Chondrocyte (in vitro differentiated cells): ENCODE data around the gene CCDC91. TPM values are rescaled to one million over a fixed set of nuclear protein-coding genes. Genes with fewer than 3 reads are reported as not detected.
"Not testable (repeated sequence)": the region's sequence is repeated elsewhere in the genome, so short reads cannot be mapped to it uniquely, and the experiment has no call there.

ENCODE experiments used
- DNase-seq: peaks from one replicate; pipeline ENCODE4 v3.0.0; 2021; ENCODE audit warnings: mixed read lengths, low spot score
- H3K27ac Mint-ChIP-seq: one replicate; pipeline ENCODE4 v1.8.0; 2021; ENCODE audit warnings: mild to moderate bottlenecking, moderate library complexity, mixed read lengths; ENCODE audit not compliant: unreplicated experiment
- H3K27me3 Mint-ChIP-seq: 2 replicates; pipeline ENCODE4 v1.8.0; 2021; ENCODE audit warnings: low read depth, mixed read lengths
- H3K36me3 Mint-ChIP-seq: 2 replicates; pipeline ENCODE4 v1.8.0; 2021; ENCODE audit warnings: low read depth, mixed read lengths
- H3K4me1 Mint-ChIP-seq: 2 replicates; pipeline ENCODE4 v1.8.0; 2021; ENCODE audit warnings: low read depth, mild to moderate bottlenecking, mixed read lengths
- H3K4me3 Mint-ChIP-seq: one replicate; pipeline ENCODE4 v1.8.0; 2021; ENCODE audit warnings: mild to moderate bottlenecking, moderate library complexity, mixed read lengths; ENCODE audit not compliant: unreplicated experiment
- H3K9me3 Mint-ChIP-seq: 2 replicates; pipeline ENCODE4 v1.8.0; 2021; ENCODE audit warnings: low read depth, mixed read lengths
- total RNA-seq: library from RNA; stranded (reverse); gene quantifications from 3 replicates; pipeline ENCODE4 v1.2.1, GENCODE V29; 2021
- TF ChIP-seq, protein P1 (sequence below): fragments of 200-600 bp; sonication (generic); IDR thresholded peaks from 2 replicates; pipeline ENCODE4 v1.5.0; 2021; ENCODE audit warnings: antibody characterized with exemption, mild to moderate bottlenecking, moderate library complexity

Gene CCDC91
- total RNA-seq, 1 donor from 2014 or later, result 17.7 TPM

DNA sequence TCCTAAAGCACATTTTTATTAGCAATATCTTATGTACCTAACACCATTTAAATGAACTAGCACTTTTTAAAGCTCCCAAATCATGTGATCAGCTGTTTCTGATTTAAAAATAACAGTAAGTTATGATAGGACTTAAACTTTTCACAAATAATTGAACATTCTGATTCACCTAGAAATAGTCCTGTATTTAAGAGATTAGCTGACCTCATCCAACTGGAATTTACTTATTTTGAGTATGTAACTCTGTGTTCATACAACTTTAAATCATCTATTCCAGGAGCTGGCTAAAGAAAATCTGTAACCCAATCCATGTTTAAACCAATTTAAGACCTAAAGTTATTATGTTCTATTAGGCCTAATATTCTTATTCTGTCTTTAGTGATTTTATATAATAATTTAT lies 184.3 kb downstream of the CCDC91 start:
- TF ChIP-seq, protein P1, sequence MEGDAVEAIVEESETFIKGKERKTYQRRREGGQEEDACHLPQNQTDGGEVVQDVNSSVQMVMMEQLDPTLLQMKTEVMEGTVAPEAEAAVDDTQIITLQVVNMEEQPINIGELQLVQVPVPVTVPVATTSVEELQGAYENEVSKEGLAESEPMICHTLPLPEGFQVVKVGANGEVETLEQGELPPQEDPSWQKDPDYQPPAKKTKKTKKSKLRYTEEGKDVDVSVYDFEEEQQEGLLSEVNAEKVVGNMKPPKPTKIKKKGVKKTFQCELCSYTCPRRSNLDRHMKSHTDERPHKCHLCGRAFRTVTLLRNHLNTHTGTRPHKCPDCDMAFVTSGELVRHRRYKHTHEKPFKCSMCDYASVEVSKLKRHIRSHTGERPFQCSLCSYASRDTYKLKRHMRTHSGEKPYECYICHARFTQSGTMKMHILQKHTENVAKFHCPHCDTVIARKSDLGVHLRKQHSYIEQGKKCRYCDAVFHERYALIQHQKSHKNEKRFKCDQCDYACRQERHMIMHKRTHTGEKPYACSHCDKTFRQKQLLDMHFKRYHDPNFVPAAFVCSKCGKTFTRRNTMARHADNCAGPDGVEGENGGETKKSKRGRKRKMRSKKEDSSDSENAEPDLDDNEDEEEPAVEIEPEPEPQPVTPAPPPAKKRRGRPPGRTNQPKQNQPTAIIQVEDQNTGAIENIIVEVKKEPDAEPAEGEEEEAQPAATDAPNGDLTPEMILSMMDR, result no peak
- H3K27ac Mint-ChIP-seq, result peak overlapping the region; percentile 38
- H3K4me1 Mint-ChIP-seq, result peaks cover 14% of the 10 kb centered on the region
- DNase-seq, result no peak
- no peak overlapping the region for H3K4me3 Mint-ChIP-seq
- peaks cover 18% of the 10 kb centered on the region for H3K36me3 Mint-ChIP-seq
- H3K9me3 Mint-ChIP-seq, result peaks cover 29% of the 10 kb centered on the region
- H3K27me3 Mint-ChIP-seq, result no peaks in the 10 kb centered on the region

DNA sequence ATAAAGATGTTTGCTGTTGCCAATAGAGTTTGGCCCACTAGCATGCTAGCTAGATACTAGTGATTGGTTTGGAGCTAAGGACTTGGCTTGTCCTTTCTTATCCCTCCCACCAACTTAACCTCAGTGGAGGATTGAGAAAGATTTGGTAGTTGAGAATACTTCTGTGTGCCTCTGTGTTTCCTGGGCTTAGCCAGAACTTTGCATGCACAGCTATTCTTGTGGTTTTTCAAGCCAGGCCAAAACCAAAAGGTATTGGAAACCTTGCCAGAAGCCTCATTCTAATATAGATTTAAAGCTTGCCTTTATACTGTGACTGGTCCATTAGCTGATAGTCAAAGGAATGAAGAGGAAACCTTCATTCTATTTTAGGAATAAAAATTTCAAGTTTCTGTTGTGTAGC lies 188.5 kb downstream of the CCDC91 start:
- Mint-ChIP-seq H3K27me3 (no peaks in the 10 kb centered on the region), H3K4me3 (no peak overlapping the region), H3K9me3 (no peaks in the 10 kb centered on the region), H3K27ac (no peak overlapping the region), H3K36me3 (no peaks in the 10 kb centered on the region), H3K4me1 (peaks cover 14% of the 10 kb centered on the region)
- no peak for DNase-seq
- TF ChIP-seq, protein P1, result no peak

DNA sequence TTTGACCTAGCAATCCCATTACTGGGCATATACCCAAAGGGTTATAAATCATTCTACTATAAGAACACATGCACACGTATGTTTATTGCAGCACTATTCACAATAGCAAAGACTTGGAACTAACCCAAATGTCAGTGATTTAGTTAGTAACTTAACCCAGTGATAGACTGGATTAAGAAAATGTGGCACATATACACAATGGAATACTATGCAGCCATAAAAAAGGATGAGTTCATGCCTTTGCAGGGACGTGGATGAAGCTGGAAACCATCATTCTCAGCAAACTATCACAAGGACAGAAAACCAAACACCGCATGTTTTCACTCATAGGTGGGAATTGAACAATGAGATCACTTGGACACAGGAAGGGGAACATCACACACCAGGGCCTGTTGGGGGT lies 189.5 kb downstream of the CCDC91 start:
- DNase-seq, H3K9me3 Mint-ChIP-seq, H3K36me3 Mint-ChIP-seq, H3K4me3 Mint-ChIP-seq, H3K27me3 Mint-ChIP-seq, H3K27ac Mint-ChIP-seq: not testable (repeated sequence)
- peaks cover 11% of the 10 kb centered on the region for H3K4me1 Mint-ChIP-seq

DNA sequence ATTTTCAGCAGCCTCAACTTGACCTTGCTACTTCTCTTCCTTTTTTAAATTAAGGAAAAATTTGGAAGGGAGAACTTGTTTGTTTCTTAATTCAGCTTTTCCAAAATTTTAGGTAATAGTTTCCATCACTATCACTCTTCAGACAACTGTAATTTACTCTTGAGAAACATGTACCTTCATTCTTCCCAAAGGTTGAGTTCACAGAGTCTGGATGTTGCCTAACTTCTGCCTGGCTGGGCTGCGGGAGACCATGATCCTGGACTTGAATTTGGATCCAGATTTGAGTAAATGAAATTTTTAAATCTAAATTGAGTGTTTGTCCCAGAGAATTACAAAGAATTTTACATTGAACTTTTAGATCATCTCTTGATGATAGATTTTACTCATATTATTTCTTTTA lies 193.1 kb downstream of the CCDC91 start:
- DNase-seq, result no peak
- Mint-ChIP-seq H3K36me3 (no peaks in the 10 kb centered on the region), H3K9me3 (peaks cover 11% of the 10 kb centered on the region), H3K27me3 (no peaks in the 10 kb centered on the region), H3K27ac (no peak overlapping the region), H3K4me1 (no peaks in the 10 kb centered on the region), H3K4me3 (no peak overlapping the region)
- TF ChIP-seq, protein P1, result no peak

DNA sequence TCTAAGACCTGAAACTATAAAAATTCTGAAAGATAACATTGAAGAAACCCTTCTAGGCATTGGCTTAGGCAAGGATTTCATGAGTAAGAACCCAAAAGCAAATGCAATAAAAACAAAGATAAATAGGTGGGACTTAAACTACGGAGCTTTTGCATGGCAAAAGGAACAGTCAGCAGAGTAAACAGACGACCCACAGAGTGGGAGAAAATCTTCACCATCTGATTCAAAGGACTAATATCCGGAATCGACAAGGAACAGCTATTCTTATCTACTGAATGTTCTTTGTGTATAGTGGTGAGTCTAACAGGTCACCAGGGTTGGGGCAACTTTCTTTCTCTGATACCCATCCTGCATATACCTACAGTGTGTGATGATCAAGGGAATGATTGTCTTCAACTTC lies 198.6 kb downstream of the CCDC91 start:
- Mint-ChIP-seq H3K9me3 (peaks cover 11% of the 10 kb centered on the region), H3K27ac (no peak overlapping the region), H3K36me3 (no peaks in the 10 kb centered on the region), H3K4me3 (no peak overlapping the region), H3K27me3 (no peaks in the 10 kb centered on the region), H3K4me1 (peaks cover 35% of the 10 kb centered on the region)
- TF ChIP-seq, protein P1, result no peak
- DNase-seq, result no peak

DNA sequence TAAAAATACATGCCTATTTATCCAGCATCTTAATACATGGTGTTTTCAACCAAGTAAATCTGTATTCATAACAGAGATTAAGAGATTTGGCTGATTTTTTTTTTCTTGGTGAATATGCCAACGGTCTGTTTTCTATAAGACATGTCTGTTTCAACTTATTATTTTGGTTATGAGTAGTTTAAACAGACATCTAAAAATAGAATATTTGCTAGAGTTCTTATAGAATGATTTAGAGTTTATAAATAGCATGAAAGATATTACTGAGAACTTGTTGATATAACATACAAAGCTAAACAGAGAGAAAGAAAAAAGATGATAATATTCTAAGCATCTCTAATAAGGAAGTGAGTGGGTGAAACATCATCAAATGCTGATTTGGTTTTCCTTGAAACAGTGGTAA lies 199.9 kb downstream of the CCDC91 start:
- no peak for DNase-seq
- Mint-ChIP-seq H3K27me3 (no peaks in the 10 kb centered on the region), H3K4me1 (peaks cover 35% of the 10 kb centered on the region), H3K4me3 (no peak overlapping the region), H3K27ac (peak overlapping the region; percentile 93), H3K9me3 (peaks cover 11% of the 10 kb centered on the region), H3K36me3 (no peaks in the 10 kb centered on the region)
- TF ChIP-seq, protein P1, result no peak
